Epithelial cell of proximal tubule (primary cell): ENCODE measurements around the gene SLC47A1. TPM values are rescaled to one million over a fixed set of nuclear protein-coding genes. Genes with fewer than 3 reads are reported as not detected.

Experiments
- DNase-seq: peaks from one replicate; pipeline ENCODE4 v3.0.0-alpha.2; 2011; ENCODE audit warnings: low read depth
- H3K4me3 ChIP-seq: 2 replicates; pipeline ENCODE4 v1.5.1; 2011; ENCODE audit warnings: low read depth, mild to moderate bottlenecking, low read length
- total RNA-seq: library from RNA; depleted of rRNA; stranded (reverse); fragments of >200 nt; gene quantifications from 2 replicates; pipeline ENCODE4 v1.2.3, GENCODE V29; 2015
- TF ChIP-seq, protein P1 (sequence below): conservative IDR thresholded peaks from 2 replicates; pipeline ENCODE4 v1.5.1; 2012; ENCODE audit warnings: low read depth, mild to moderate bottlenecking, low read length

The SLC47A1 gene
- 0.52 and 1.7 TPM in 2 replicates for total RNA-seq

- peak within 1 kb of the TSS; percentile 54 for H3K4me3 ChIP-seq
- no peak for DNase-seq
- TF ChIP-seq, protein P1, sequence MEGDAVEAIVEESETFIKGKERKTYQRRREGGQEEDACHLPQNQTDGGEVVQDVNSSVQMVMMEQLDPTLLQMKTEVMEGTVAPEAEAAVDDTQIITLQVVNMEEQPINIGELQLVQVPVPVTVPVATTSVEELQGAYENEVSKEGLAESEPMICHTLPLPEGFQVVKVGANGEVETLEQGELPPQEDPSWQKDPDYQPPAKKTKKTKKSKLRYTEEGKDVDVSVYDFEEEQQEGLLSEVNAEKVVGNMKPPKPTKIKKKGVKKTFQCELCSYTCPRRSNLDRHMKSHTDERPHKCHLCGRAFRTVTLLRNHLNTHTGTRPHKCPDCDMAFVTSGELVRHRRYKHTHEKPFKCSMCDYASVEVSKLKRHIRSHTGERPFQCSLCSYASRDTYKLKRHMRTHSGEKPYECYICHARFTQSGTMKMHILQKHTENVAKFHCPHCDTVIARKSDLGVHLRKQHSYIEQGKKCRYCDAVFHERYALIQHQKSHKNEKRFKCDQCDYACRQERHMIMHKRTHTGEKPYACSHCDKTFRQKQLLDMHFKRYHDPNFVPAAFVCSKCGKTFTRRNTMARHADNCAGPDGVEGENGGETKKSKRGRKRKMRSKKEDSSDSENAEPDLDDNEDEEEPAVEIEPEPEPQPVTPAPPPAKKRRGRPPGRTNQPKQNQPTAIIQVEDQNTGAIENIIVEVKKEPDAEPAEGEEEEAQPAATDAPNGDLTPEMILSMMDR, result no peak
Measured at GRCh38 chr17:19533718-19534561, at the start of gene SLC47A1. Gene SLC47A1, plus strand, starts transcription at chr17:19533854. Its CDS starts 86 bp downstream, at chr17:19533940.

GRCh38 chr17:19485800-19486340 is 47.8 kb upstream of the SLC47A1 start:
- no peak overlapping the region for H3K4me3 ChIP-seq
- no peak for DNase-seq
- TF ChIP-seq, protein P1, result no peak

GRCh38 chr17:19486351-19487023 is 47.2 kb upstream of the SLC47A1 start:
- no peak for DNase-seq
- TF ChIP-seq, protein P1, result no peak

DNA sequence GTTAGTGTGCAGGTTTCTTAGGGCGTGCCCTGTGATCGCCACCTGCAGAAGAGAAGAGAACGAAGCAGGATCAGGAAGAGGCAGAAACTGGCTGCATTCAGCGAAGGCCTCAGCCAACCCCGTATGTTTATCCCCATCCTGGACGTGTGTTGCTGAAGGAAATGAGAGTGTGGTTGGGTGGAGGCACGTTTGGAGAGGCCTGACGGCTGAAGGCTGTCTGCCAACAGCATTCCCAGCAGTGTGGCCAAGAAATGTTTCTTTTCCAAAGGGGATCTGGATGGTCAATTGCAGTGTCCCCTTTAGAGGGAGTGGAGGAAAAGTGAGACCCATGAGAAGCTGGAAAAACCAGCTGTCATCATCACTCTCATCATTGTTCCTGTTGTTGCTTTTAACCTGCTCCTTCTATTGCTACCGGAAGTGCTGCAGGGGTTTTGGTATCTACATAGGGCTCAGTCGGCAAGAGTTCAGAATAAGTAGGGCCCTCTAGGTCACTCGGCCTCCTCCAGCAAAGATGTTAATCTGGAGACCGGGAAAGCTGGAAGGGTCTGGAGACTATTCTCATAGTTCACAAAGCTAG is 46.5 kb upstream of the SLC47A1 start:
- H3K4me3 ChIP-seq, result no peak overlapping the region
- TF ChIP-seq, protein P1, result no peak
- DNase-seq, result no peak

More at GRCh38 chr17:19486351-19487023, 47.2 kb upstream of the SLC47A1 start:
- H3K4me3 ChIP-seq, result no peak overlapping the region

DNA sequence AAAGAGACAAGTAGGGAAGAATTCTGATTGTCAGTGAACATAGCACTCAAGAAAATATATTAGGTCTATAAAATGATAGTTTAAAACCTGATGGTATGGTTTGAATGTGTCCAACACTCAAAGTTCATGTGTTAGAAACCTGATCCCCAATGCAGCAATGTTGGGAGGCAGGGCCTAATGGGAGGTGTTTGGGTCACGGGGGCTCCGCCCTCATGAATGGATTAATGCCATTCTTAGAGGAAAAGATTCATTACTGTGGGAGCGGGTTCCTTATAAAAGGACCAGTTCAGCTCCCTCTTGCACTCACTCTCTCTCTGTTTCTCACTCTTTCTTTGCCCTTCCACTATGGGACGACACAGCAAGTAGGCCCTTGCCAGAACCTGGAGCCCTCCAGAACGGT is 41.5 kb upstream of the SLC47A1 start:
- TF ChIP-seq, protein P1, result no peak
- DNase-seq, result no peak
- no peak overlapping the region for H3K4me3 ChIP-seq

DNA sequence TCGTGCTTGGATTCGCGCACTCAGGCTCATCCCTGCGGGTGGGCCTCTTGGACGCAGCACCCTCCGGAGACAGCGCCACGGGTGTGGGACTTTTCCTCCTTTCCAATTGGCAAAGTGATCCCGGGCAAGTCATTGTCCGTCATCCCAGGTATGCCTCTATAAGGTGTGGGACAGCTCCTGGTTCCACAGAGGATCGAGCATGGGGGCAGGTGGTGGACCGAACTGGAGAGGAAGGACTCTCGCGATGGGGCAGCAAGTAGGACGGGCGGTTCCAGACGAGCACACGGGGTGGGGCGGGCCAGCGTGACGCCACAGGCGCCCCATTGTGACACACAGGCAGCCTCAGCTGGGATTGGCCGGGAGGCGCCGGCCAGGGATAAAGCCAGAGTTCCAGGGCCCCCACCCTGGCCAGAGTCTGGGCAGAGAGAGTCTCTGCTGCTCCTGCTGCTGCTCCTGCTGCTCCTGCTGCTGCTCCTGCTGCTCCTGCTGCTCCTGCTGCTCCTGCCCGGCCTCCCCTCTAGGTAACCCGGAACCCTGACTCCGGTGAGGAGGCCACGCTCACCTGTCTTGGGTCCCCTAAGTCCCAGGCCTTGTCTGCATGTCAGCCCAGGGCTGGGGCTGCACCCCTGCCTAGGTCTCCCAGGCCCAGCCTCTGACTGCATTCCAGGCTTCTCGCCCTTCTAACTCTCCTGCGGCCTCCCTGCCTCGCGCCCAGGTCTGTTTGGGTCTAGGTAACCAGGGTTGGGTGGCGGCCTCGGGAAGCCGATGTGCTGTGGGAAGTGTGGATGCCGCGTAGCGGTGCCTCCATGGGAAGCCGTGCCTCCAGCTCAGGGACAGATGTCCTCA is 38.5 kb upstream of the SLC47A1 start:
- TF ChIP-seq, protein P1, result no peak
- no peak for DNase-seq

More for the DNA sequence above, 38.5 kb upstream of the SLC47A1 start:
- no peak overlapping the region for H3K4me3 ChIP-seq
